GM21515 (cell line): ENCODE data around the gene VAV1.
"Not testable (repeated sequence)": the region's sequence is repeated elsewhere in the genome, so short reads cannot be mapped to it uniquely, and the experiment has no call there.

Experiments used
- ATAC-seq: cut with Tn5 transposase; IDR thresholded peaks from one replicate; pipeline ENCODE4 v1.9.1; 2021; ENCODE audit not compliant: unreplicated experiment

VAV1 gene

DNA sequence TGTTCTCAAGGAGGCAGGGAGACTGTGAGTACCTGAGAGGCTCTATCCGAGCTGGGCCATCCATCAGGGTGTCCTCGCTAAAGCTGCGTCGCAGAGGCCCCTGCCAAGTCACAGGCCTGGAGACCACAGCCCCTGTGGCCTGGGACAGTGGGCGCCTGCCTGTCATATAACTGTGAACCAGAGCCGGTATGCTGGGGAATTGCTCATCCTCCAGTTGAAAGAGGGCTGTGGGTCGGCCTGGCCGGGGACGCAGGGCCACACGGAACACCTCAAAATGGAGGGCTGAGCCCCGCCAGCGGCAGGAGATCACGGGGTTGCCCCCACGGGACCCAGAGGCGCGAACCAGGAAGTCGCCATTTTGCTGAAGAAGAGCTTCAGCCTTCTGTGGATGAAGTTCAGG is 11.9 kb upstream of the VAV1 start:
- no peak for ATAC-seq

- no peak for ATAC-seq
Measured at GRCh38 chr19:6761053-6761676, 11.3 kb upstream of the VAV1 start.

GRCh38 chr19:6762253-6762797 is 10.2 kb upstream of the VAV1 start:
- ATAC-seq: not testable (repeated sequence)

DNA sequence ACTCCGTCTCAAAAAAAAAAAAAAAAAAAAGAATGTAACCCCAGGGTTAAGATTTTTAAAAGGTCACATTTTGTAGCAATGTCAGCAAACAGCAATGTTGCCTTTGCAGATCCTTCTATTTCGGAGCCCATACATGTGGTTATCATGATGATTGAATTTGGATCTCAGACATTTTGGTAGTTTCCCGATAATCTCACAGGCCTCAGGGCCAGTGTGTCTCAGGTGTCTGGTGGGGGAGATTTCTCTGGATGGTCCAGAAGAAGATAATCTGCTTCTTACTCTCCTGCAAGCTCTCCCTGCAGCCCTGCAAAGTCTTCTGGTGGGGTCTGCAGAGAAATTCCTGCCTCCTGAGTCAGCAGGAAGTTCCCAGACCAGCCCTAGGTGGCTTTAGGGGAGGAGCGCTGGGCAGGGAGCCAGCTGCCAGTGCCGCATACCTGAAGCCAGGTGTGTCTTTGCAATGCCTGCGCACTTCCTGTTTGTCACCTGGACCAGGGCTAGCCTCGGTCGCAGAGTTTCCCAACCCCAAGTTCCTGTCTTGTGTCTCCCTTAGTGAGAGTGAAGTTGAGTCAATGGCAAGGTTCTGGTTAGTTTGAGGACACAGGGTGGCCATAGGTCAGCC is 6.7 kb upstream of the VAV1 start:
- no peak for ATAC-seq

- no peak for ATAC-seq
Measured at GRCh38 chr19:6766357-6767080, 6.0 kb upstream of the VAV1 start.

- ATAC-seq: peak; percentile 33
Measured at GRCh38 chr19:6767081-6767356, 5.5 kb upstream of the VAV1 start.

- peak; percentile 67 for ATAC-seq
Measured at GRCh38 chr19:6767357-6768235, 4.9 kb upstream of the VAV1 start, which contains the start of gene SH2D3A. Gene SH2D3A, minus strand, starts transcription at chr19:6767435. Its CDS starts 3,687 bp downstream, at chr19:6763748.

GRCh38 chr19:6768236-6768785 is 4.2 kb upstream of the VAV1 start:
- no peak for ATAC-seq

- no peak for ATAC-seq
Measured at GRCh38 chr19:6769006-6769619, 3.4 kb upstream of the VAV1 start.

- not testable (repeated sequence) for ATAC-seq
Measured at GRCh38 chr19:6771648-6772027, 870 bp upstream of the VAV1 start.

DNA sequence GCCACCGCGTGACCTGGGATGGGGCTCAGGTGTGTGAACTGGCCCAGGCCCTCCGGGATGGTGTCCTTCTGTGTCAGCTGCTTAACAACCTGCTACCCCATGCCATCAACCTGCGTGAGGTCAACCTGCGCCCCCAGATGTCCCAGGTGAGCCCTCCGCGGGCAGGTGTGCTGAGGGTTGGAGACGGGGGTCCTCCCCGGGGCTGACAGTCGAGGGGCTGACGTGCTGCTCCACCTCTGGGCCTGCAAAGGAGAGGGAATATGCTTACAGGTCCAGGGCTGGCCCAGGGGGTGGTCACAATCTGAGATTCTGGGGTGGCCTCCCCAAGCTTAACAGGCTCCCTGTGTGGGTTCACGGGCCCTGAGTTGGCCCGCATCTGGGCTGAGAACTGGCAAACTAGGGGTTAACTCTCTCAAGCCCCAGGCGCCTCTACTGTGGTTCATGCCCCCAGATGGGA is 386 bp downstream of the VAV1 start:
- ATAC-seq: no peak

- peak; percentile 38 for ATAC-seq
Measured at GRCh38 chr19:6773323-6773931, 919 bp downstream of the VAV1 start.

GRCh38 chr19:6774821-6775707 is 2.6 kb downstream of the VAV1 start:
- no peak for ATAC-seq

GRCh38 chr19:6776045-6776444 is 3.5 kb downstream of the VAV1 start:
- ATAC-seq: not testable (repeated sequence)

DNA sequence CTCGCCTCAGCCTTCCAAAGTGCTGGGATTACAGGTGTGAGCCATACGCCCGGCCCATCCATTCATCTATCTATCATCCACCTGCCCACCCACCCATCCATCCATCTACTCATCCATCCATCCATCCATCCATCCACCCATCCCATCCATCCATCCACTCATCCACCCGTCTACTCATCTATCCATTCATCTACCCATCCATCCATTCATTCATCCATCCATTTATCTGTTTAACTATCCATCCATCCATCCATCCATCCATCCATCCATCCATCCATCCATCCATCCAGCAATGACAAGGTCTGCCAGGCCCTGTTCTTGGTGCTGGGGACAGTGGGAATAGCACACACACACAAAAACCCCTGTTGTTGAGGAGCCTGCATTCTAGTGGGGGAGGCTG is 4.5 kb downstream of the VAV1 start:
- ATAC-seq: no peak

DNA sequence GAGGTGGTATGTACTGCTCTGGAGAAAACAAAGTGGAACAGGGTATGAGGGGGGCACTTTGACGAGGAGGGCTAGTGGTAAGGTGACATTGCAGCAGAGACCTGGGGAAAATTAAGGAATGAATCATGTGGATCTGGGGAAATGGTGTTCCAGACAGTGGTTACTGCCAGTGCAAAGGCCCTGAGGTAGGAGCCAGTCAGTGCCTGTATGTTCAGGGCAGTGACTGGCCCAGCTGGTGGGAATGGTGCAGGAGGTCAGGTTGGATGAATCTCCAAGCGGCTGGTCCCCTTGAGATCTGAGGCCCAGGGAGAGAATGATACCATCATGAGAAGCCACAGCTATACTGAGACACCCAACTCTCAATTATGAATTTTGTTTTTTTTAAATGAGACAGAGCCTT is 4.9 kb downstream of the VAV1 start:
- ATAC-seq: no peak

GRCh38 chr19:6778386-6778785 is 5.9 kb downstream of the VAV1 start:
- no peak for ATAC-seq

- ATAC-seq: no peak
Measured at GRCh38 chr19:6779206-6779605, 6.7 kb downstream of the VAV1 start.

- no peak for ATAC-seq
Measured at GRCh38 chr19:6787393-6787792, 14.9 kb downstream of the VAV1 start.
